Breast epithelium (tissue), 4 donors: ENCODE measurements around the gene NR6A1. TPM values are rescaled to one million over a fixed set of nuclear protein-coding genes. Genes with fewer than 3 reads are reported as not detected.
A peak's percentile ranks its signal among the peaks of the same experiment; 100 is the strongest.

ENCODE experiments used
- DNase-seq, 2 donors: peaks; one replicate each; pipeline ENCODE4 v3.0.0-alpha.2; 2019; ENCODE audit warnings: low spot score in 2 of 2
- H3K27ac ChIP-seq, 2 donors: fragments of 200-600 bp; sonication (generic) in 1 of 2; one replicate each; pipeline ENCODE4 v1.5.1; 2016 to 2019; ENCODE audit warnings: mild to moderate bottlenecking in 1 of 2
- H3K27me3 ChIP-seq, 2 donors: fragments of 200-600 bp; sonication (generic) in 1 of 2; one replicate each; pipeline versions ENCODE4 v1.5.1 to v1.6.0; 2017 to 2019; ENCODE audit warnings: control low read depth in 1 of 2, mild to moderate bottlenecking in 1 of 2
- H3K36me3 ChIP-seq: fragments of 200-600 bp; one replicate; pipeline ENCODE4 v1.5.1; 2019
- H3K4me1 ChIP-seq, 2 donors: fragments of 200-600 bp; sonication (generic); one replicate each; pipeline ENCODE4 v1.5.1; 2016 to 2019; ENCODE audit warnings: control low read depth in 1 of 2
- H3K4me3 ChIP-seq, 3 donors: fragments of 200-600 bp; sonication (generic); 1 replicate in 2 of 3; 2 replicates in 1 of 3; pipeline ENCODE4 v1.5.1; 2016 to 2019; ENCODE audit warnings: mild to moderate bottlenecking in 3 of 3, moderate library complexity in 2 of 3
- H3K9me3 ChIP-seq, 2 donors: fragments of 200-600 bp; sonication (generic) in 1 of 2; one replicate each; pipeline ENCODE4 v1.5.1; 2016 to 2019; ENCODE audit warnings: control low read depth in 1 of 2
- POLR2A ChIP-seq: fragments of 450-650 bp; IDR thresholded peaks from one replicate; pipeline ENCODE4 v1.6.1; 2016; ENCODE audit warnings: antibody characterized with exemption, mild to moderate bottlenecking, moderate library complexity
- POLR2AphosphoS5 ChIP-seq, 3 donors: sonication (generic); formaldehyde crosslinking; IDR thresholded peaks; one replicate each; pipeline ENCODE4 v1.6.1; 2017; ENCODE audit warnings: antibody characterized with exemption in 3 of 3
- intact Hi-C: fragments of 100-400 bp; cut with DNase I; formaldehyde crosslinking; loops from one replicate; pipeline ENCODE4 v1.15.1; 2023; ENCODE audit warnings: low total_unique reads
- total RNA-seq, 3 donors: library from RNA; depleted of rRNA; stranded (reverse); fragments of >200 nt; gene quantifications; one replicate each; pipeline ENCODE4 v1.1.0, GENCODE V29; 2016
- TF ChIP-seq, protein P1 (sequence below), 3 donors: fragments of 450-650 bp; IDR thresholded peaks; one replicate each; pipeline ENCODE4 v1.5.1; 2016 to 2017; ENCODE audit warnings: antibody characterized with exemption in 3 of 3, mild to moderate bottlenecking in 3 of 3, moderate library complexity in 3 of 3

Gene NR6A1
- total RNA-seq, 3 donors from 2014 or later = 1.3 to 5.3 (median 3.9) TPM

DNA sequence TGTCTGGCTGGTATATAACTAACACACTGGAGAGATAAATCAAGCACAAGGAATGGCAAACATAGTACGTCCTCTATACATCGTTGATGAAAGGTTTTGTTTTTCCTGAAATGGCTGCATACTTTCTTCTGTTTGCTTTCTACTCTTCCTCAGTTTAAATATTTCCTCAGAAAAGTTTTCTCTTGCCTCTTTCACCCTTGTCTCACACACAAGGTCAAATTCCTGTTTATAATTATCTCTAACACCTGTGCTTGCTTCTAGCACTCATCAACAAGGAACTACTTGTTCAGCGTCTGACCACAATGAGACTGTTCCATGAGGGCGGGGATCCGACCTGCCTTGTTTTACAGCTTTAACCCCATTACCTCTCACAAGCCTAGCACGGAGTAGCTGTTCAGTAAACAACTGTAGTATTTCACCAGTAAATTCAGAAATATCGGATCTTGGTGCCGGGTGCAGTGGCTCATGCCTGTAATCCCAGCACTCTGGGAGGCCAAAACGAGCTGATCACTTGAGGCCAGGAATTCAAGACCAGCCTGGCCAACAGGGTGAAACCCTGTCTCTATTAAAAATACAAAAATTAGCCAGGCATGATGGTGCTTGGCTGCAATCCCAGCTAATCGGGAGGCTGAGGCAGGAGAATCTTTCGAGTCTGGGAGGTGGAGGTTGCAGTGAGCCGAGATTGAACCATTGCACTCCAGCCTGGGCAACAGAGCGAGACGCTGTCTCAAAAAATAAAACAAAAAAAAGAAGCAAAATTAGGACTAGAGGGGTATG, 37.0 kb downstream of the NR6A1 start:
- peak in 1 of 2 donors; percentile 40 for DNase-seq
- Histone ChIP-seq H3K9me3 (no peaks in the 10 kb centered on the region), H3K4me1 (peaks cover 0 to 4% of the 10 kb centered on the region in 2 donors), H3K36me3 (no peaks in the 10 kb centered on the region), H3K27me3 (no peaks in the 10 kb centered on the region), H3K27ac (peak overlapping the region; percentile 66 to 74), H3K4me3 (no peak overlapping the region)
- no peak for TF ChIP-seq POLR2AphosphoS5 (IDR thresholded peaks at IDR 0.05)
- TF ChIP-seq, protein P1, sequence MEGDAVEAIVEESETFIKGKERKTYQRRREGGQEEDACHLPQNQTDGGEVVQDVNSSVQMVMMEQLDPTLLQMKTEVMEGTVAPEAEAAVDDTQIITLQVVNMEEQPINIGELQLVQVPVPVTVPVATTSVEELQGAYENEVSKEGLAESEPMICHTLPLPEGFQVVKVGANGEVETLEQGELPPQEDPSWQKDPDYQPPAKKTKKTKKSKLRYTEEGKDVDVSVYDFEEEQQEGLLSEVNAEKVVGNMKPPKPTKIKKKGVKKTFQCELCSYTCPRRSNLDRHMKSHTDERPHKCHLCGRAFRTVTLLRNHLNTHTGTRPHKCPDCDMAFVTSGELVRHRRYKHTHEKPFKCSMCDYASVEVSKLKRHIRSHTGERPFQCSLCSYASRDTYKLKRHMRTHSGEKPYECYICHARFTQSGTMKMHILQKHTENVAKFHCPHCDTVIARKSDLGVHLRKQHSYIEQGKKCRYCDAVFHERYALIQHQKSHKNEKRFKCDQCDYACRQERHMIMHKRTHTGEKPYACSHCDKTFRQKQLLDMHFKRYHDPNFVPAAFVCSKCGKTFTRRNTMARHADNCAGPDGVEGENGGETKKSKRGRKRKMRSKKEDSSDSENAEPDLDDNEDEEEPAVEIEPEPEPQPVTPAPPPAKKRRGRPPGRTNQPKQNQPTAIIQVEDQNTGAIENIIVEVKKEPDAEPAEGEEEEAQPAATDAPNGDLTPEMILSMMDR (IDR thresholded peaks at IDR 0.05) = no peak
- no peak for TF ChIP-seq POLR2A
- intact Hi-C loops = no loop called here

DNA sequence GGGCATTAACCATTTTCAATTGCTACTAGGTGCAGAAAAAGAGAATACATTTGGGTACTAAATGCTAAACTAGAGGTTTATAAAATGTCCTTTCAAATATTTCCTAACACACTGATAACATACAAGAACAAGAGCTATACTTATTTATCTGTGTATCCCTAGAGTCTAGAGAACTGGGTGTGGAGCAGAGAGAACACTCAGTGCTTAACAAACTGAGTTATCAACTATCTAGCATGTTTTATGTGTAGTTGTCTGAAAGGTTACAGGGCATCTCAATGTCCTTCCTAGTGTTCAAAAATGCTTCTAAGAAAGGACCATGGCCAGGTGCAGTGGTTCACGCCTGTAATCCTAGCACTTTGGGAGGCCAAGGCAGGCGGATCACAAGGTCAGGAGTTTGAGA, 40.3 kb downstream of the NR6A1 start:
- Histone ChIP-seq H3K4me1 (peaks cover 0 to 4% of the 10 kb centered on the region in 2 donors), H3K4me3 (no peak overlapping the region), H3K27me3 (no peaks in the 10 kb centered on the region), H3K9me3 (no peaks in the 10 kb centered on the region), H3K36me3 (no peaks in the 10 kb centered on the region), H3K27ac (no peak overlapping the region)
- DNase-seq = no peak
- intact Hi-C loops = no loop called here
- TF ChIP-seq POLR2A = no peak
- TF ChIP-seq, protein P1 (IDR thresholded peaks at IDR 0.05) = no peak
- no peak for TF ChIP-seq POLR2AphosphoS5 (IDR thresholded peaks at IDR 0.05)

DNA sequence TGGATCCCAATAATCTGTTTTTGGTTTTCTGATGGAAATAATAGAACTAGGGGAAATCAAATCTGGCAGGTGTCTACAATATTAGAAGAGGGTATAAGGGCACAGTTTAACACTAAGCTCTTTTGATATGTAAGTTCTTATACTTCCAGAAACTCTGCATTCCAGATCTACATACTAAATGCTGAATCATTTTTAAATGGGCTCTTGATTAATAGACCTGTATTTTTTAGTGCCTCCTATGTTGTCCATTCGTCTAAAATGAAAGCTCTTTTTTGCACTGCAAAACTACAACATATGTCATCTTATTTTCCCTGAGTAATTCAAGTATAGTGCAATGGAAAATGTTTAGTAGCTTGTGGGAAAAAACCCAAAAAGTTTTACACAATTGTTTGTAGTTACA, 44.2 kb downstream of the NR6A1 start:
- Histone ChIP-seq H3K4me3 (no peak overlapping the region), H3K36me3 (no peaks in the 10 kb centered on the region), H3K27me3 (no peaks in the 10 kb centered on the region), H3K27ac (no peak overlapping the region), H3K4me1 (no peaks in the 10 kb centered on the region), H3K9me3 (no peaks in the 10 kb centered on the region)
- no peak for DNase-seq
- TF ChIP-seq POLR2AphosphoS5 (IDR thresholded peaks at IDR 0.05) = no peak
- TF ChIP-seq, protein P1 (IDR thresholded peaks at IDR 0.05) = no peak
- TF ChIP-seq POLR2A = no peak
- intact Hi-C loops = no loop called here

DNA sequence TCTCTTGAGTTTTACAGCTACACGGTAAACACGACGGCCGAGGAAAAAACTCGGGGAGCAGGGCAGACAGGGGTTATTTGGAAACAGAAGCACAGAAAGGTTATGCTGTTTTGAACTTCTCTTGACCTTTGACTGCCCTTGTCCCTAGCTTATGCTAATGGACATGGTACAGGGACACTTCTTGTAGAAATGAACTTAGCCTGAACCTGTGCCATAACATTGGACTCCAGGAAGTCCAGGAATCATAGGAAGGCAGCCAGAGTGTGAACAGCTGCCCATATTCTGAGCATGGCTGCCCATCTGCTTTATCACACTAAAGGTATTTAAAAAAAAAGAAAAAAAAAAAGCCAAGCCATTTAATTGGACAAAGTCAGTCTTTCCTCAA, 46.1 kb downstream of the NR6A1 start:
- H3K4me3 ChIP-seq = no peak overlapping the region
- H3K36me3 ChIP-seq = no peaks in the 10 kb centered on the region
- no peaks in the 10 kb centered on the region for H3K4me1 ChIP-seq
- no peaks in the 10 kb centered on the region for H3K27me3 ChIP-seq
- intact Hi-C loops = no loop called here
- TF ChIP-seq, protein P1 (IDR thresholded peaks at IDR 0.05) = no peak
- TF ChIP-seq POLR2AphosphoS5 (IDR thresholded peaks at IDR 0.05) (no peak), POLR2A (no peak)
- no peaks in the 10 kb centered on the region for H3K9me3 ChIP-seq
- DNase-seq = no peak
- H3K27ac ChIP-seq = peak overlapping the region; percentile 22

DNA sequence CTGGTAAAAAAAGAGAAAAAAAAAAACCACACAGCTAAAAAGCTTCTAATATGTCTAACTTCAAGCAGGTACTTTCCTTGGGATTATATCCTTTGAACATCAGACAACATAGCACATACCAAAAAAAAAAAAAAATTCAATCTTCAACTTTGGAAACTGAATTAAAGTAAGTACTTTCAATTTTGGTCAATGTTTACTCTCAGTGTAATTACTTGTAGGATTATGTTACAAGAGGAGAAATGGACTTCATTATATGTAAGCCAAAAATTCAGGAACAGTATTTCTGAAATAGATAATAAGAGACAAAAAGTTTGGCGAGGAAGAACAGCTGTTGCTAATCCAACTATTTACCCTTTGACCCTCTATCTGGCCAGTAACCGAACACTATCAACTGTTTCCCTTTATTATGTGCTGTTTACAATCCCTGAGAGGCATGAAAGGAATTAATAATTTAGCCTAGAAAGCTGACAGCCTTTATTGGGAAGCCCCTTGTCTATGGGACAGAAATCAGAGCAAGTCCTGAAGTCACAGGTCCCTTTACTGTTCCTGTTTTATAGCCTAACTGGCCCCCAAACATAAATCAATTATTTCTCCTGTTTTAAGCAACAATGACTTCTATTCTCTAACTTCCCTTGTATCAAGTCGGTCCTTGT, 46.6 kb downstream of the NR6A1 start:
- intact Hi-C loops = no loop called here
- no peaks in the 10 kb centered on the region for H3K4me1 ChIP-seq
- H3K4me3 ChIP-seq = no peak overlapping the region
- no peak for DNase-seq
- H3K9me3 ChIP-seq = no peaks in the 10 kb centered on the region
- no peaks in the 10 kb centered on the region for H3K27me3 ChIP-seq
- no peaks in the 10 kb centered on the region for H3K36me3 ChIP-seq
- peak overlapping the region; percentile 22 for H3K27ac ChIP-seq
- TF ChIP-seq POLR2A (no peak), POLR2AphosphoS5 (IDR thresholded peaks at IDR 0.05) (no peak)
- TF ChIP-seq, protein P1 (IDR thresholded peaks at IDR 0.05) = no peak
